ELF-1 (cell line): ENCODE measurements around the gene TNRC6A.
"Not testable (repeated sequence)": the region's sequence is repeated elsewhere in the genome, so short reads cannot be mapped to it uniquely, and the experiment has no call there.

ENCODE experiments used
- DNase-seq: peaks from one replicate; pipeline ENCODE4 v3.0.0-alpha.2; 2016; ENCODE audit warnings: low read depth, low spot score

Gene TNRC6A

GRCh38 chr16:24815021-24815420 lies 85.6 kb downstream of the TNRC6A start:
- no peak for DNase-seq

- no peak for DNase-seq
Measured at GRCh38 chr16:24816688-24817087, 87.2 kb downstream of the TNRC6A start.

GRCh38 chr16:24819462-24820040 lies 90.1 kb downstream of the TNRC6A start:
- DNase-seq = no peak

- DNase-seq = no peak
Measured at GRCh38 chr16:24820522-24820921, 91.1 kb downstream of the TNRC6A start.

GRCh38 chr16:24821129-24821528 lies 91.7 kb downstream of the TNRC6A start:
- no peak for DNase-seq

- DNase-seq = peak; percentile 14
Measured at GRCh38 chr16:24822542-24822941, 93.1 kb downstream of the TNRC6A start.

GRCh38 chr16:24822974-24823373 lies 93.5 kb downstream of the TNRC6A start:
- DNase-seq = no peak

- DNase-seq = no peak
Measured at GRCh38 chr16:24825696-24826095, 96.2 kb downstream of the TNRC6A start.

GRCh38 chr16:24826096-24826690 lies 96.7 kb downstream of the TNRC6A start:
- no peak for DNase-seq

- DNase-seq = no peak
Measured at GRCh38 chr16:24826817-24827566, 97.5 kb downstream of the TNRC6A start.

- DNase-seq = no peak
Measured at GRCh38 chr16:24829153-24829552, 99.7 kb downstream of the TNRC6A start.

GRCh38 chr16:24833352-24833751 lies 103.9 kb downstream of the TNRC6A start:
- no peak for DNase-seq

GRCh38 chr16:24834459-24835335 lies 105.2 kb downstream of the TNRC6A start:
- DNase-seq = peak; percentile 43

- DNase-seq = no peak
Measured at GRCh38 chr16:24836836-24837235, 107.4 kb downstream of the TNRC6A start.

- DNase-seq = no peak
Measured at GRCh38 chr16:24837969-24838368, 108.5 kb downstream of the TNRC6A start.

GRCh38 chr16:24838554-24839266 lies 109.3 kb downstream of the TNRC6A start:
- no peak for DNase-seq

GRCh38 chr16:24839347-24839972 lies 110.0 kb downstream of the TNRC6A start:
- no peak for DNase-seq

- no peak for DNase-seq
Measured at GRCh38 chr16:24841291-24841690, 111.8 kb downstream of the TNRC6A start.

- peak; percentile 42 for DNase-seq
Measured at GRCh38 chr16:24844101-24845030, 114.9 kb downstream of the TNRC6A start.

- DNase-seq = not testable (repeated sequence)
Measured at GRCh38 chr16:24845031-24845365, 115.5 kb downstream of the TNRC6A start.
